NB4 (cell line): ENCODE measurements around the gene OR52W1.

Experiments
- POLR2A ChIP-seq: IDR thresholded peaks from 2 replicates; pipeline ENCODE4 v1.6.1; 2011; ENCODE audit warnings: mild to moderate bottlenecking; ENCODE audit not compliant: insufficient read length; ENCODE audit errors: extremely low read depth
- TF ChIP-seq, protein P1 (sequence below): IDR thresholded peaks from one replicate; pipeline ENCODE4 v1.5.1; 2012; ENCODE audit warnings: low read depth, low read length
- TF ChIP-seq, protein P2 (sequence below): IDR thresholded peaks from 2 replicates; pipeline ENCODE4 v1.6.1; 2011; ENCODE audit warnings: low read depth, low read length

DNA sequence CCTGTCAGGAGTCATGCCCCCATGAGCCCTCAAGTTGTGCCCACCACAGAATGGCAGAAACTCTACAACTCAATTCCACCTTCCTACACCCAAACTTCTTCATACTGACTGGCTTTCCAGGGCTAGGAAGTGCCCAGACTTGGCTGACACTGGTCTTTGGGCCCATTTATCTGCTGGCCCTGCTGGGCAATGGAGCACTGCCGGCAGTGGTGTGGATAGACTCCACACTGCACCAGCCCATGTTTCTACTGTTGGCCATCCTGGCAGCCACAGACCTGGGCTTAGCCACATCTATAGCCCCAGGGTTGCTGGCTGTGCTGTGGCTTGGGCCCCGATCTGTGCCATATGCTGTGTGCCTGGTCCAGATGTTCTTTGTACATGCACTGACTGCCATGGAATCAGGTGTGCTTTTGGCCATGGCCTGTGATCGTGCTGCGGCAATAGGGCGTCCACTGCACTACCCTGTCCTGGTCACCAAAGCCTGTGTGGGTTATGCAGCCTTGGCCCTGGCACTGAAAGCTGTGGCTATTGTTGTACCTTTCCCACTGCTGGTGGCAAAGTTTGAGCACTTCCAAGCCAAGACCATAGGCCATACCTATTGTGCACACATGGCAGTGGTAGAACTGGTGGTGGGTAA lies at the start of gene OR52W1:
- TF ChIP-seq, protein P1, sequence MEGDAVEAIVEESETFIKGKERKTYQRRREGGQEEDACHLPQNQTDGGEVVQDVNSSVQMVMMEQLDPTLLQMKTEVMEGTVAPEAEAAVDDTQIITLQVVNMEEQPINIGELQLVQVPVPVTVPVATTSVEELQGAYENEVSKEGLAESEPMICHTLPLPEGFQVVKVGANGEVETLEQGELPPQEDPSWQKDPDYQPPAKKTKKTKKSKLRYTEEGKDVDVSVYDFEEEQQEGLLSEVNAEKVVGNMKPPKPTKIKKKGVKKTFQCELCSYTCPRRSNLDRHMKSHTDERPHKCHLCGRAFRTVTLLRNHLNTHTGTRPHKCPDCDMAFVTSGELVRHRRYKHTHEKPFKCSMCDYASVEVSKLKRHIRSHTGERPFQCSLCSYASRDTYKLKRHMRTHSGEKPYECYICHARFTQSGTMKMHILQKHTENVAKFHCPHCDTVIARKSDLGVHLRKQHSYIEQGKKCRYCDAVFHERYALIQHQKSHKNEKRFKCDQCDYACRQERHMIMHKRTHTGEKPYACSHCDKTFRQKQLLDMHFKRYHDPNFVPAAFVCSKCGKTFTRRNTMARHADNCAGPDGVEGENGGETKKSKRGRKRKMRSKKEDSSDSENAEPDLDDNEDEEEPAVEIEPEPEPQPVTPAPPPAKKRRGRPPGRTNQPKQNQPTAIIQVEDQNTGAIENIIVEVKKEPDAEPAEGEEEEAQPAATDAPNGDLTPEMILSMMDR = no peak
- no peak for TF ChIP-seq POLR2A
- TF ChIP-seq, protein P2, sequence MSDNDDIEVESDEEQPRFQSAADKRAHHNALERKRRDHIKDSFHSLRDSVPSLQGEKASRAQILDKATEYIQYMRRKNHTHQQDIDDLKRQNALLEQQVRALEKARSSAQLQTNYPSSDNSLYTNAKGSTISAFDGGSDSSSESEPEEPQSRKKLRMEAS = no peak
